Hepatocyte (in vitro differentiated cells): ENCODE results near the gene STK33. TPM values are rescaled to one million over a fixed set of nuclear protein-coding genes. Genes with fewer than 3 reads are reported as not detected.
A peak's percentile ranks its signal among the peaks of the same experiment; 100 is the strongest.

Experiments
- DNase-seq: peaks from one replicate; pipeline ENCODE4 v3.0.0-alpha.2; 2016; ENCODE audit warnings: low spot score
- H2AFZ ChIP-seq: fragments of 200-600 bp; sonication (generic); 2 replicates; pipeline ENCODE4 v1.6.0; 2016; ENCODE audit warnings: antibody characterized with exemption, mild to moderate bottlenecking
- H3K27ac ChIP-seq: fragments of 200-600 bp; sonication (generic); 2 replicates; pipeline ENCODE4 v1.5.1; 2016; ENCODE audit warnings: mild to moderate bottlenecking
- H3K27me3 ChIP-seq: fragments of 200-600 bp; sonication (generic); 2 replicates; pipeline ENCODE4 v1.6.1; 2016
- H3K36me3 ChIP-seq: fragments of 200-600 bp; sonication (generic); replicated peaks from 2 replicates; pipeline ENCODE4 v1.5.1; 2016; ENCODE audit warnings: low read depth; ENCODE audit not compliant: insufficient read depth
- H3K4me1 ChIP-seq: fragments of 200-600 bp; sonication (generic); 2 replicates; pipeline ENCODE4 v1.5.1; 2016; ENCODE audit warnings: mild to moderate bottlenecking, moderate library complexity; ENCODE audit not compliant: insufficient read depth
- H3K4me2 ChIP-seq: fragments of 200-600 bp; sonication (generic); 2 replicates; pipeline ENCODE4 v1.6.0; 2016
- H3K4me3 ChIP-seq: fragments of 200-600 bp; sonication (generic); 2 replicates; pipeline ENCODE4 v1.5.1; 2016; ENCODE audit warnings: mild to moderate bottlenecking
- H3K79me2 ChIP-seq: fragments of 200-600 bp; sonication (generic); 2 replicates; pipeline ENCODE4 v1.6.0; 2017; ENCODE audit warnings: mild to moderate bottlenecking
- H3K9me2 ChIP-seq: fragments of 200-600 bp; sonication (generic); replicated peaks from 2 replicates; pipeline ENCODE4 v1.6.0; 2017; ENCODE audit warnings: mild to moderate bottlenecking; ENCODE audit not compliant: insufficient read depth
- H3K9me3 ChIP-seq: fragments of 200-600 bp; sonication (generic); 2 replicates; pipeline ENCODE4 v1.5.1; 2016; ENCODE audit warnings: low read depth, mild to moderate bottlenecking
- H4K20me1 ChIP-seq: fragments of 200-600 bp; sonication (generic); 2 replicates; pipeline ENCODE4 v1.6.0; 2016; ENCODE audit warnings: mild to moderate bottlenecking; ENCODE audit not compliant: insufficient read depth, poor library complexity, severe bottlenecking
- EZH2 ChIP-seq: fragments of 200-600 bp; sonication (generic); IDR thresholded peaks from 2 replicates; pipeline ENCODE4 v1.6.1; 2016; ENCODE audit warnings: antibody characterized with exemption, mild to moderate bottlenecking, borderline replicate concordance
- EZH2phosphoT487 ChIP-seq: fragments of 200-600 bp; sonication (generic); IDR thresholded peaks from one replicate; pipeline ENCODE4 v1.6.1; 2018; ENCODE audit warnings: antibody characterized with exemption, mild to moderate bottlenecking, low read depth, moderate library complexity; ENCODE audit not compliant: unreplicated experiment, severe bottlenecking
- WGBS: methylation state at CpG from one replicate; pipeline ENCODE4 v1.1.6; 2016; ENCODE audit warnings: low lambda C conversion rate; ENCODE audit errors: missing lambda C conversion rate; 5-methylcytosine and 5-hydroxymethylcytosine counted together
- polyA plus RNA-seq: library from polyadenylated mRNA; unstranded; fragments of >200 nt; fragmentation: Nextera tagmentation; extraction: Ambion mirVana; gene quantifications from 2 replicates; pipeline ENCODE4 v1.2.1, GENCODE V29; 2016
- total RNA-seq: library from RNA; depleted of rRNA; stranded (reverse); fragments of >200 nt; gene quantifications from 2 replicates; pipeline ENCODE4 v1.2.3, GENCODE V29; 2014
- TF ChIP-seq, protein P1 (sequence below): fragments of 200-600 bp; sonication (generic); IDR thresholded peaks from 2 replicates; pipeline ENCODE4 v1.5.1; 2016; ENCODE audit warnings: antibody characterized with exemption, mild to moderate bottlenecking; ENCODE audit not compliant: poor library complexity

STK33 gene
- total and polyA plus RNA-seq, 2 experiments from 2014 or later: 3.0 to 12.8 TPM

DNA sequence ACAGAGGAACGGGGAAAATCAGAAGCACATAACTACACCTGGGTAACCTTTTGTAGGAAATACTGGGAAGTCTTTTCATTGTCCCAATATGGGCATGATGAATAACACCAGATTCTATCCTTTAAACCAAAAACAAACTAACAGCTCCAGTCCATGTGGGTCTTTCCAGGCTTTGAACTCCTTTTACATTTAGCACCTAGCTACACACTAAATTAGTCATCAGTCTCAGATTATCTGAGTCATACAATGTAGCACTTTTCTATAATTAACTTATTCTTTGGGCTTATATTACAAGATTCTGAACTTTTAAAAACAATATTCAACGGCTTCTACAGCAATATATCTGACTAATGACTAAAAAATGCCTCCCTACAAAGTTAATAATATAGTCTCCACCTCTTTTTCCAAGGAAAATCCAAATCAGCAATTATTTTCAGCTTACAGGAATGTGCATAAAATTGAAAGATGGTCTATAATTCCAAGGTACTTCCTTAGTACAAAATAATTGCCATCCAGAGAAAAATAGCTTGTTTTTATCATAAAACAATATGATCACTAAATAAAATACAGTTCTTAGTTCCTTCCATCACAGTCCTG, 26.3 kb downstream of the STK33 start:
- Histone ChIP-seq H3K4me1 (no peaks in the 10 kb centered on the region), H3K27ac (no peak overlapping the region), H3K4me2 (no peak overlapping the region), H2AFZ (no peak overlapping the region), H4K20me1 (no peaks in the 10 kb centered on the region), H3K79me2 (no peaks in the 10 kb centered on the region), H3K9me2 (no peaks in the 10 kb centered on the region), H3K9me3 (no peaks in the 10 kb centered on the region), H3K4me3 (no peak overlapping the region), H3K27me3 (no peaks in the 10 kb centered on the region), H3K36me3 (no peaks in the 10 kb centered on the region)
- DNase-seq: no peak
- WGBS: 67% methylated on average over 2 of the region's 2 CpGs
- no peak for TF ChIP-seq EZH2phosphoT487
- TF ChIP-seq, protein P1, sequence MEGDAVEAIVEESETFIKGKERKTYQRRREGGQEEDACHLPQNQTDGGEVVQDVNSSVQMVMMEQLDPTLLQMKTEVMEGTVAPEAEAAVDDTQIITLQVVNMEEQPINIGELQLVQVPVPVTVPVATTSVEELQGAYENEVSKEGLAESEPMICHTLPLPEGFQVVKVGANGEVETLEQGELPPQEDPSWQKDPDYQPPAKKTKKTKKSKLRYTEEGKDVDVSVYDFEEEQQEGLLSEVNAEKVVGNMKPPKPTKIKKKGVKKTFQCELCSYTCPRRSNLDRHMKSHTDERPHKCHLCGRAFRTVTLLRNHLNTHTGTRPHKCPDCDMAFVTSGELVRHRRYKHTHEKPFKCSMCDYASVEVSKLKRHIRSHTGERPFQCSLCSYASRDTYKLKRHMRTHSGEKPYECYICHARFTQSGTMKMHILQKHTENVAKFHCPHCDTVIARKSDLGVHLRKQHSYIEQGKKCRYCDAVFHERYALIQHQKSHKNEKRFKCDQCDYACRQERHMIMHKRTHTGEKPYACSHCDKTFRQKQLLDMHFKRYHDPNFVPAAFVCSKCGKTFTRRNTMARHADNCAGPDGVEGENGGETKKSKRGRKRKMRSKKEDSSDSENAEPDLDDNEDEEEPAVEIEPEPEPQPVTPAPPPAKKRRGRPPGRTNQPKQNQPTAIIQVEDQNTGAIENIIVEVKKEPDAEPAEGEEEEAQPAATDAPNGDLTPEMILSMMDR: no peak
- no peak for TF ChIP-seq EZH2

DNA sequence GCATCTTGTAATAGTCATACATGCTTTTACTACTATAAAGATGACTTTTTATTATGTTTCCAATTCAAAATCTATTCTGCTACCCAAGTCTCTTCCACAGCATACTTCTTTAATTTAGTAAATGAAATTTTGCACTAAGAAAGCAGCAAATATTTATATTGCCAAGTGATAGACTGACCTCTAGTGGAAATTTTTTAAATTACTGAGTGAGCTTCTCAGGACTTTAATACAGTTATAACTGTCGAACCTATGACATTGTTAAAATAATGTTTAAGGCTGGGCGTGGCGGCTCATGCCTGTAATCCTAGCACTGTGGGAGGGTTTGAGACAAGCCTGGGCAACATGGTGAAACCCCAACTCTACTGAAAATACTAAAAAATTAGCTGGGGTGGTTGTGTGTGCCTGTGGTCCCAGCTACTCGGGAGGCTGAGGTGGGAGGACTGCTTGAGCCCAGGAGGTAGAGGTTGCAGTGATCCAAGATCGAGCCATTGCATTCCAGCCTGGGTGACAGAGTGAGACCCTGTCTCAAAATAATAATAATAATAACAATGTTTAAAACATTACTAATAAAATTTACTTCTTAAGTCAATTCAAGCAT, 27.3 kb downstream of the STK33 start:
- Histone ChIP-seq H3K36me3 (no peaks in the 10 kb centered on the region), H3K4me1 (no peaks in the 10 kb centered on the region), H3K4me3 (no peak overlapping the region), H2AFZ (no peak overlapping the region), H3K9me2 (no peaks in the 10 kb centered on the region), H3K27me3 (no peaks in the 10 kb centered on the region), H3K4me2 (no peak overlapping the region), H3K9me3 (no peaks in the 10 kb centered on the region), H3K27ac (no peak overlapping the region), H4K20me1 (no peaks in the 10 kb centered on the region), H3K79me2 (no peaks in the 10 kb centered on the region)
- whole genome bisulfite sequencing: 38% methylated on average over 5 of the region's 5 CpGs
- DNase-seq: peak; percentile 63
- TF ChIP-seq, protein P1: peak; percentile 77
- no peak for TF ChIP-seq EZH2phosphoT487

DNA sequence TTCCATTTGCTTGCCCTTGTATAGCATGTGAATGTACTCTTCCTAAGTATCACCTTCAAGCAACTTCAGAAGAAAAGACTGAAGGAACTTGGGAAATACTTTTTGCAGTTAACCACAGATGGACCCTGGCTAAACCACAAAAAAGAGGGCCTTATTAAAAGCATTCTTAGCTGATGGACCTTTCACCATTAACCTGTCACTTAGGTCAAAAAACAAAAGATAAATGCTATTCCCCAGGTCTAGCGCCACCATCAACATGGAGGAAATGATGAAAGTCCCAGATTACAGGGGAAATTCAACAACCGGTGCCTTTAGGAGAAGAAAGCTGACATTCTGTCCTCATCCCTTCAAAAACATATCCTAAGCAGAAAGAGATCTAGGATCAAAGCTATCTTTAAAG, 29.5 kb downstream of the STK33 start:
- Histone ChIP-seq H3K9me3 (no peaks in the 10 kb centered on the region), H4K20me1 (no peaks in the 10 kb centered on the region), H2AFZ (no peak overlapping the region), H3K4me2 (no peak overlapping the region), H3K27ac (no peak overlapping the region), H3K4me3 (no peak overlapping the region), H3K9me2 (no peaks in the 10 kb centered on the region), H3K27me3 (no peaks in the 10 kb centered on the region), H3K4me1 (no peaks in the 10 kb centered on the region), H3K36me3 (no peaks in the 10 kb centered on the region), H3K79me2 (no peaks in the 10 kb centered on the region)
- 51% methylated on average over 2 of the region's 2 CpGs for WGBS
- DNase-seq: no peak
- TF ChIP-seq EZH2phosphoT487: no peak
- no peak for TF ChIP-seq EZH2
- TF ChIP-seq, protein P1: no peak
